CD14-positive monocyte (primary cell): Measurements from ENCODE around the gene CDC7. TPM values are rescaled to one million over a fixed set of nuclear protein-coding genes. Genes with fewer than 3 reads are reported as not detected.

Experiments
- DNase-seq, 3 donors: peaks; one replicate each; pipeline ENCODE4 v3.0.0-alpha.2; 2011 to 2022
- H2AFZ ChIP-seq: 2 replicates; pipeline ENCODE4 v1.6.0; 2012; ENCODE audit warnings: mild to moderate bottlenecking, low read depth, low read length, inconsistent platforms; ENCODE audit not compliant: insufficient read depth, poor library complexity, severe bottlenecking
- H3K27ac ChIP-seq, 2 donors: 1 replicate in 1 of 2; 2 replicates in 1 of 2; pipeline ENCODE4 v1.5.1; 2012 to 2013; ENCODE audit warnings: low read length in 2 of 2, control low read depth in 1 of 2, inconsistent platforms in 1 of 2, low read depth in 1 of 2, mild to moderate bottlenecking in 1 of 2
- H3K27me3 ChIP-seq, 2 donors: one replicate each; pipeline versions ENCODE4 v1.6.0 to v1.6.1; 2011 to 2013; ENCODE audit warnings: low read length in 2 of 2; ENCODE audit not compliant: control insufficient read depth in 2 of 2, insufficient read depth in 2 of 2
- H3K36me3 ChIP-seq, 2 donors: replicated peaks in 1 of 2; 1 replicate in 1 of 2; 2 replicates in 1 of 2; pipeline versions ENCODE4 v1.5.1 to v1.6.1; 2012 to 2013; ENCODE audit warnings: low read length in 2 of 2, control low read depth in 1 of 2, inconsistent platforms in 1 of 2, mild to moderate bottlenecking in 1 of 2; ENCODE audit not compliant: insufficient read depth in 2 of 2, control insufficient read depth in 1 of 2
- H3K4me1 ChIP-seq, 2 donors: 1 replicate in 1 of 2; 2 replicates in 1 of 2; pipeline versions ENCODE4 v1.5.1 to v1.6.1; 2012 to 2013; ENCODE audit warnings: low read length in 2 of 2, control low read depth in 1 of 2, inconsistent platforms in 1 of 2, mild to moderate bottlenecking in 1 of 2, moderate library complexity in 1 of 2; ENCODE audit not compliant: insufficient read depth in 2 of 2, control insufficient read depth in 1 of 2
- H3K4me2 ChIP-seq: replicated peaks from 2 replicates; pipeline ENCODE3; 2012; ENCODE audit warnings: low read length, moderate library complexity, mild to moderate bottlenecking; ENCODE audit not compliant: poor library complexity, severe bottlenecking; ENCODE audit errors: extremely low read depth
- H3K4me3 ChIP-seq, 3 experiments: fragments of 200-600 bp in 1 of 3; sonication (generic) in 1 of 3; replicated peaks in 1 of 3; 1 replicate in 2 of 3; 2 replicates in 1 of 3; pipeline ENCODE4 v1.5.1; 2011 to 2013; ENCODE audit warnings: low read length in 3 of 3, mild to moderate bottlenecking in 3 of 3, control low read depth in 2 of 3, low read depth in 2 of 3, inconsistent platforms in 1 of 3, moderate library complexity in 1 of 3
- H3K79me2 ChIP-seq: 2 replicates; pipeline ENCODE4 v1.6.0; 2012; ENCODE audit warnings: mild to moderate bottlenecking, control low read depth, inconsistent platforms, low read length, moderate library complexity; ENCODE audit not compliant: insufficient read depth
- H3K9ac ChIP-seq: 2 replicates; pipeline ENCODE4 v1.6.0; 2017; ENCODE audit warnings: low read length, mild to moderate bottlenecking; ENCODE audit not compliant: insufficient read depth, poor library complexity, severe bottlenecking
- H3K9me3 ChIP-seq, 2 donors: replicated peaks in 1 of 2; 1 replicate in 1 of 2; 2 replicates in 1 of 2; pipeline versions ENCODE4 v1.5.1 to v1.6.1; 2012 to 2013; ENCODE audit warnings: low read length in 2 of 2, control low read depth in 1 of 2; ENCODE audit not compliant: control insufficient read depth in 1 of 2, insufficient read depth in 1 of 2
- H4K20me1 ChIP-seq: 2 replicates; pipeline ENCODE4 v1.6.0; 2012; ENCODE audit warnings: mild to moderate bottlenecking, low read length, control low read depth, moderate library complexity; ENCODE audit not compliant: insufficient read depth
- H3K27ac Mint-ChIP-seq, 7 donors: one replicate each; pipeline ENCODE4 v1.8.0; 2020; ENCODE audit warnings: mild to moderate bottlenecking in 7 of 7, mixed read lengths in 7 of 7, moderate library complexity in 6 of 7, inconsistent platforms in 2 of 7
- H3K27me3 Mint-ChIP-seq, 3 donors: one replicate each; pipeline ENCODE4 v1.8.0; 2021 to 2022; ENCODE audit warnings: low read depth in 3 of 3, mild to moderate bottlenecking in 3 of 3, mixed read lengths in 3 of 3, moderate library complexity in 3 of 3, inconsistent platforms in 1 of 3
- H3K36me3 Mint-ChIP-seq, 2 donors: one replicate each; pipeline ENCODE4 v1.8.0; 2020; ENCODE audit warnings: mixed read lengths in 2 of 2, inconsistent platforms in 1 of 2, mild to moderate bottlenecking in 1 of 2
- H3K4me1 Mint-ChIP-seq: one replicate; pipeline ENCODE4 v1.8.0; 2020; ENCODE audit warnings: mild to moderate bottlenecking, mixed read lengths
- H3K4me3 Mint-ChIP-seq, 2 donors: one replicate each; pipeline ENCODE4 v1.8.0; 2020; ENCODE audit warnings: mild to moderate bottlenecking in 2 of 2, mixed read lengths in 2 of 2, moderate library complexity in 1 of 2
- H3K9me3 Mint-ChIP-seq, 7 donors: one replicate each; pipeline ENCODE4 v1.8.0; 2020 to 2022; ENCODE audit warnings: mixed read lengths in 7 of 7, mild to moderate bottlenecking in 6 of 7, moderate library complexity in 6 of 7, inconsistent platforms in 2 of 7
- CTCF ChIP-seq: fragments of 200-600 bp; IDR thresholded peaks from one replicate; pipeline ENCODE4 v1.8.0; 2022; ENCODE audit warnings: antibody characterized with exemption, mild to moderate bottlenecking
- WGBS: methylation state at CpG from one replicate; pipeline ENCODE4 v1.1.5; 2013; ENCODE audit warnings: missing lambda C conversion rate; ENCODE audit not compliant: insufficient coverage; 5-methylcytosine and 5-hydroxymethylcytosine counted together
- intact Hi-C, 2 donors: fragments of 100-400 bp; cut with micrococcal nuclease; formaldehyde crosslinking; loops; one replicate each; pipeline versions ENCODE4 v1.15.0 to v1.15.1; 2023
- polyA plus RNA-seq, 3 donors: library from polyadenylated mRNA; depleted of rRNA in 1 of 3; unstranded in 2 of 3; stranded (reverse) in 1 of 3; fragments of 300-500 nt in 2 of 3; fragments of >200 nt in 1 of 3; fragmentation: Illumina TruSeq in 2 of 3; gene quantifications; 1 replicate in 2 of 3; 2 replicates in 1 of 3; pipeline ENCODE4 v1.2.3, GENCODE V29; 2012 to 2021

CDC7 gene
- polyA plus RNA-seq, 3 donors: 1.5 to 2.3 (median 1.5) TPM

GRCh38 chr1:91555074-91555730 lies 54.6 kb downstream of the CDC7 start:
- H3K9ac ChIP-seq: no peak overlapping the region
- Mint-ChIP-seq H3K36me3 (no peaks in the 10 kb centered on the region), H3K4me3 (no peak overlapping the region), H3K27ac (peak overlapping the region in 2 of 7 donors; percentile 28 to 73), H3K27me3 (peaks cover 0 to 6% (median 4%) of the 10 kb centered on the region in 3 donors), H3K9me3 (peaks cover 0 to 3% (median 2%) of the 10 kb centered on the region in 7 donors), H3K4me1 (peaks cover 17% of the 10 kb centered on the region)
- no peaks in the 10 kb centered on the region for H3K79me2 ChIP-seq
- no peak for TF ChIP-seq CTCF
- H4K20me1 ChIP-seq: no peaks in the 10 kb centered on the region
- H3K9me3 ChIP-seq: no peaks in the 10 kb centered on the region
- H3K36me3 ChIP-seq: no peaks in the 10 kb centered on the region
- H3K4me1 ChIP-seq: peaks cover 7 to 21% of the 10 kb centered on the region in 2 donors
- no peak overlapping the region for H3K27ac ChIP-seq
- no peak overlapping the region for H2AFZ ChIP-seq
- no peak overlapping the region for H3K4me2 ChIP-seq
- peak in 1 of 3 donors; percentile 19 for DNase-seq
- 88% methylated on average over 1 of the region's 7 CpGs for WGBS
- intact Hi-C loops: no loop called here
- H3K4me3 ChIP-seq: no peak overlapping the region
- H3K27me3 ChIP-seq: no peaks in the 10 kb centered on the region

GRCh38 chr1:91555821-91556531 lies 55.3 kb downstream of the CDC7 start:
- H2AFZ ChIP-seq: peak overlapping the region; percentile 9
- H3K4me1 ChIP-seq: peaks cover 7 to 21% of the 10 kb centered on the region in 2 donors
- WGBS: 38% methylated on average over 3 of the region's 7 CpGs
- Mint-ChIP-seq H3K27ac (peak overlapping the region in 3 of 7 donors; percentile 28 to 73 (median 72)), H3K9me3 (no peaks in the 10 kb centered on the region), H3K4me1 (peaks cover 20% of the 10 kb centered on the region), H3K36me3 (no peaks in the 10 kb centered on the region), H3K27me3 (peaks cover 0 to 10% (median 6%) of the 10 kb centered on the region in 3 donors), H3K4me3 (no peak overlapping the region)
- H3K27ac ChIP-seq: no peak overlapping the region
- no peak for TF ChIP-seq CTCF
- H3K9me3 ChIP-seq: no peaks in the 10 kb centered on the region
- no peaks in the 10 kb centered on the region for H3K36me3 ChIP-seq
- H3K4me3 ChIP-seq: no peak overlapping the region
- H3K9ac ChIP-seq: no peak overlapping the region
- peak; percentile 8 to 68 (median 9) for DNase-seq
- no peaks in the 10 kb centered on the region for H3K79me2 ChIP-seq
- no peak overlapping the region for H3K4me2 ChIP-seq
- intact Hi-C loops: no loop called here
- H4K20me1 ChIP-seq: no peaks in the 10 kb centered on the region
- H3K27me3 ChIP-seq: no peaks in the 10 kb centered on the region
